ENCODE measurements around the gene MAD2L2. TPM values are rescaled to one million over a fixed set of nuclear protein-coding genes. Genes with fewer than 3 reads are reported as not detected.

Gene MAD2L2
- total and polyA plus RNA-seq, 5 experiments from 2014 or later = 19.7 to 66.1 (median 52.2) TPM

DNA sequence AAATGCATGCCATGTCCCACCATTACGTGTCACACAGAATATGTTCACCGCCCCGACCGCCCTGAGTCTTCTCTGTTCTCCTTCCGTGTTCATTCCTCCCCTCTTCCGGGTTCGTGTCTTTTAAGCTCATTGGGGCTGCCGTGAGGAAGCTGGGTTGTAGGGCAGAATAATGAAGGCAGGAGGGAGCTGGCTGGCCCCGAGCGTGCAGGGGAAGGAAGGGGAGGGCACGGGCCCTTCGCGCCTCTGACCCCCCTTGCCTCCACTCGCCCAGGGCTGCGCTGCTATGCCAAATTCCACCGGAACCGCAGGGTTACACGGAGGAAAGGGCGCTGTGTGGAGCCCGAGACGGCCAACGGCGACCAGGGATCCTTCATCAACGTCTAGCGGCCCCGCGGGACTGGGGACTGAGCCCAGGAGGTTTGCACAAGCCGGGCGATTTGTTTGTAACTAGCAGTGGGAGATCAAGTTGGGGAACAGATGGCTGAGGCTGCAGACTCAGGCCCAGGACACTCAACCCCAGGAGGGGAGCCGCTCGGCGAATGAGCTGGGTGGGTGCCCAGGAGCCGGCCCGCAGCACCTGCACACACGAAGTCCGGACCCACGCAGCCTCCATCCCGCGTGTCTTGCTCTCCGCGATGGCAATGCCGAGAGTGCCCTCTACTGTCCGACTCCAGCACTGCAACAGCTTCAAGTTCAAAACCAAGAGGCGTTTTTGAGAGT, 38.5 kb upstream of the MAD2L2 start:
- H3K36me3 Mint-ChIP-seq = no peaks in the 10 kb centered on the region
- no peaks in the 10 kb centered on the region for H3K27me3 Mint-ChIP-seq
- peak overlapping the region; percentile 70 to 93 (median 87) for H3K4me3 Mint-ChIP-seq
- peak overlapping the region; percentile 84 to 99 (median 92) for H3K27ac Mint-ChIP-seq
- DNase-seq (peak; percentile 71 to 93 (median 84)), ATAC-seq (peak; percentile 90 to 92)
- no peaks in the 10 kb centered on the region for H3K9me3 Mint-ChIP-seq
- peaks cover 11 to 21% (median 15%) of the 10 kb centered on the region in 4 donors for H3K4me1 Mint-ChIP-seq
- POLR2A ChIA-PET = interaction anchor here (0.5 to 3.0 kb wide), 23 partner anchors 9 to 707 kb away, joined by 3 to 70 read pairs (median 6); partner anchors contain the start of genes AGTRAP, CLCN6, FBXO2 and FBXO44

DNA sequence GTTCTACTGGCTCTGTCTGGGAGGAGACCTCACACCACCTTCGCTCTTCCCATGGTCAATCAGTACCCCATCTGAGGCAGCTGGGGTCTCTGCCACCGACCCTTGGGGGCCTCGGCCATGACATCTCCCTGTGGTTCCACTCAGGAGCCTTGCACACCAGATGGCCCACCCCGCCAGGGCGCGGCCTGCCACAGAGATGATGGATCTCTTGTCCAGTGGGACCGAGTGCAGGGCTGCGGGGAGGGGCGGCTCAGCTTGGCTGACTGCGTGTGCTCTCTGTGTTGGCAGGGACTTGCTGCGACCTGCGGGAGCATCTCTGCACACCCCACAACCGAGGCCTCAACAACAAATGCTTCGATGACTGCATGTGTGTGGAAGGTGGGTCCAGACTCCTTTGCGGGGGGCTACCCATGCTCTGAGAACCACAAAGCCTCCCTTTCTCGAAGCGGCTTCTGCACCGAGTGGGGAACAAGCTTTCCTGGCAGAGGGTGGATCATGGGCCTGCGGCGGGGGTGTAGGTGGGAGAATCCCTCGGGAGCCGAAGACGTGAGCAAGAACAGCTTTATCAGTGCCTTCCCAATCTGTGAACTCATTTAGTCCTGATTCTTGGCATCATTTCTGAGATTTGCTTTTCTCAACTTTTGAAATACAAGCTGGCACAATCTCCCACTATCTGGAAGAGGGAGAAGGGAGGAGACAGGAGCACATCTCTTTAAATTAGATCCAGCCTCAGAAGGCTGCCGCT, 34.1 kb upstream of the MAD2L2 start:
- H3K4me1 Mint-ChIP-seq = peaks cover 11 to 15% (median 13%) of the 10 kb centered on the region in 4 donors
- no peaks in the 10 kb centered on the region for H3K27me3 Mint-ChIP-seq
- POLR2A ChIA-PET = interaction anchor here (0.6 kb wide), 1 partner anchor 22 kb away, joined by 4 read pairs; no protein-coding TSS in a partner anchor
- H3K27ac Mint-ChIP-seq = no peak overlapping the region
- H3K4me3 Mint-ChIP-seq = no peak overlapping the region
- no peaks in the 10 kb centered on the region for H3K9me3 Mint-ChIP-seq
- ATAC-seq (no peak), DNase-seq (no peak)
- H3K36me3 Mint-ChIP-seq = no peaks in the 10 kb centered on the region

DNA sequence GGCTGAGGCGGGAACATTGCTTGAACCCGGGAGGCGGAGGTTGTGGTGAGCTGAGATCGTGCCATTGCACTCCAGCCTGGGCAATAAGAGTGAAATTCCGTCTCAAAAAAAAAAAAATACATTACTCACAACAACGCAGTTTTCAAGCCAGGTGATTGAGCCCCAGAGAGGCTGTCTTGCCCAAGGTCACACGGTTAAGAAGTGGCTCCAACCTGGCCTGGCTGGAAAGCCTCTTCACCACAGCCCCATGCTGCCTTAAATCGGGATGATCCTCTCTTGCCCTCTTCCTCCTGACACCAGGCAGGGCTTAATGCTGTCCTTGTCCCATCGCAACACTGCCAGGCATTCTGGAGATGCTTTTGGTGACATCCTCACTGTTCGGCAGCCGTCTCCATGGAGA, 32.1 kb upstream of the MAD2L2 start:
- no peak overlapping the region for H3K4me3 Mint-ChIP-seq
- no peak for ATAC-seq
- H3K36me3 Mint-ChIP-seq = no peaks in the 10 kb centered on the region

DNA sequence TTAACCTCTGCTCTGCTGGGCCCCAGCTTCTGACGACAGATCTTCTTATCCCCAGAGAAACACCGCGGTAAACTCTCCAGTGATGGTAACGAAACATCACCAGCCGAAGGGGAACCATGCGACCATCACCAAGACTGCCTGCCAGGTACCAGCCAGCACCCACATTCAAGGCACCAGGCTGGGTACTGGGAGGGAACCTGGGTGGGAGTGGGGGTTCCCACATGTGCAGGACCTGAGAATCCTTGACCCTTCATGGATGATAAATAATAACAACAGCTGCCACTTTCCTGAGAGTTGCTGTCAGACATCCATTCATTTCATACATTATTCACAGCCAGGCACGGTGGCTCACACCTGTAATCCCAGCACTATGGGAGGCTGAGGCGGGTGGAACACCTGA, 31.3 kb upstream of the MAD2L2 start:
- H3K4me1 Mint-ChIP-seq = peaks cover 0 to 2% (median 0%) of the 10 kb centered on the region in 4 donors
- H3K27ac Mint-ChIP-seq = no peak overlapping the region
- H3K27me3 Mint-ChIP-seq = peaks cover 0 to 11% (median 0%) of the 10 kb centered on the region in 5 donors
- no peaks in the 10 kb centered on the region for H3K9me3 Mint-ChIP-seq
- no peaks in the 10 kb centered on the region for H3K36me3 Mint-ChIP-seq
- POLR2A ChIA-PET = no interaction called here
- DNase-seq (no peak), ATAC-seq (no peak)
- no peak overlapping the region for H3K4me3 Mint-ChIP-seq

More for the DNA sequence above, 32.1 kb upstream of the MAD2L2 start:
- peaks cover 0 to 11% (median 0%) of the 10 kb centered on the region in 5 donors for H3K27me3 Mint-ChIP-seq
- H3K27ac Mint-ChIP-seq = no peak overlapping the region
- no peak for DNase-seq
- POLR2A ChIA-PET = no interaction called here
- no peaks in the 10 kb centered on the region for H3K4me1 Mint-ChIP-seq
- no peaks in the 10 kb centered on the region for H3K9me3 Mint-ChIP-seq

DNA sequence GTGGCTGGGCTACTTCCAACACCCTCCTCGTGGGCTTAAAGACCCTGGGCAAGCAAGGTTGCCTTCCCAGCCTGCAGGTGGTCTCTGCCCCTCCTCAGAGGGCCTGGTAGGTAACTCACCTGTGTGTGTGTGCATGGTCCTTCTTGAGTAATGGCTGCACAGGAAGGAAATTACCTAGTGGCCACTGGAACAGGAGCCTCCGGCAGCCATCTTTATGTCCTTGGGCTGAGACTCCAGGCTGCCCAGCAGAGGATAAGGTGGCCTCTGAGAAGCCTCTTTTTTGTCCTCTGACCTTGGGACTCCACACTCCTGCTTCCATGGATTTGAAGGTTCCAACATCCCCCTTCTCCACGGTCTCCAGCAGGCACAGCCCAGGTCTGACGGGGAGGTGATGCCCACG, 30.5 kb upstream of the MAD2L2 start:
- ATAC-seq (no peak), DNase-seq (no peak)
- no peak overlapping the region for H3K4me3 Mint-ChIP-seq
- no peak overlapping the region for H3K27ac Mint-ChIP-seq
- peaks cover 0 to 2% (median 0%) of the 10 kb centered on the region in 4 donors for H3K4me1 Mint-ChIP-seq
- H3K9me3 Mint-ChIP-seq = no peaks in the 10 kb centered on the region
- no peaks in the 10 kb centered on the region for H3K36me3 Mint-ChIP-seq
- H3K27me3 Mint-ChIP-seq = peaks cover 0 to 11% (median 0%) of the 10 kb centered on the region in 5 donors
- POLR2A ChIA-PET = no interaction called here

DNA sequence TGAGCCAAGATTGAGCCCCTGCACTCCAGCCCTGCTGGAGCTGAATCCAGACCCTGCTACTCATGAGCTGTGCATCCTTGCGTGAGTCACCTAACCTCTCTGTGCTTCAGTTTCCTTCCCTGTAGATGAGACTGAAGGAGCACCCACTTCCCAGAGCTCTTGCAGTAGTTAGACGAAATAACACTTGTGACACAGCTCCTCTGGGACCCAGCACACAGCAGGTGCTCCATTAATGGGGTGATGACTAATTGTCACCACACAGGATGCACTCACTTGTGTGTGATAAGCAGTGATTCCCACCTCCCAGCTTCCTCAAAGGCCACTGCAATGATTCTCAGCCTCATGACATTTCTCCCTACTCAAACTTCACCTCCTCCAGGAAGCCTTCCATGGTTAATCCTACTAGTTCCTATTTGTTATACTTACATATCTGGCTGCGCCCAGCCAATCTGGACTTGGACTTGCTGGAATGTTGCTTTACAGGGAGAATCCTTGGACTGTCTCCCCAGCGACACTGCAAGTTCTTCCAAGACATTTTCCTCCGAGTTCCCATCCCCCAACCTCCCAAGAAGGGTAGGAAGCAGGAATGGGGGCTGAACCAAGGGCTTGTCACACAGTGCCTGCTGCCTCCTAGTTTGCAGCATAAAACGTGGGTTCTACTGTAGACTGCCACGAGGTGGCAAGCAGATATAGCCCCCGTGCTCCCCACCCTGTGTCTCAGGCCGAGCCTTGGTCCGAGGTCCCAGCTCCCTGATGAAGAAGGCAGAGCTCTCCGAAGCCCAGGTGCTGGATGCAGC, 27.8 kb upstream of the MAD2L2 start:
- no peak overlapping the region for H3K4me3 Mint-ChIP-seq
- ATAC-seq (no peak), DNase-seq (no peak)
- POLR2A ChIA-PET = interaction anchor here (1.0 to 1.4 kb wide), 2 partner anchors 9 to 45 kb away, joined by 3 to 4 read pairs; partner anchors contain the start of gene FBXO6
- no peak overlapping the region for H3K27ac Mint-ChIP-seq
- H3K36me3 Mint-ChIP-seq = no peaks in the 10 kb centered on the region
- H3K9me3 Mint-ChIP-seq = no peaks in the 10 kb centered on the region
- H3K27me3 Mint-ChIP-seq = peaks cover 0 to 11% (median 6%) of the 10 kb centered on the region in 5 donors
- peaks cover 0 to 4% (median 0%) of the 10 kb centered on the region in 4 donors for H3K4me1 Mint-ChIP-seq

DNA sequence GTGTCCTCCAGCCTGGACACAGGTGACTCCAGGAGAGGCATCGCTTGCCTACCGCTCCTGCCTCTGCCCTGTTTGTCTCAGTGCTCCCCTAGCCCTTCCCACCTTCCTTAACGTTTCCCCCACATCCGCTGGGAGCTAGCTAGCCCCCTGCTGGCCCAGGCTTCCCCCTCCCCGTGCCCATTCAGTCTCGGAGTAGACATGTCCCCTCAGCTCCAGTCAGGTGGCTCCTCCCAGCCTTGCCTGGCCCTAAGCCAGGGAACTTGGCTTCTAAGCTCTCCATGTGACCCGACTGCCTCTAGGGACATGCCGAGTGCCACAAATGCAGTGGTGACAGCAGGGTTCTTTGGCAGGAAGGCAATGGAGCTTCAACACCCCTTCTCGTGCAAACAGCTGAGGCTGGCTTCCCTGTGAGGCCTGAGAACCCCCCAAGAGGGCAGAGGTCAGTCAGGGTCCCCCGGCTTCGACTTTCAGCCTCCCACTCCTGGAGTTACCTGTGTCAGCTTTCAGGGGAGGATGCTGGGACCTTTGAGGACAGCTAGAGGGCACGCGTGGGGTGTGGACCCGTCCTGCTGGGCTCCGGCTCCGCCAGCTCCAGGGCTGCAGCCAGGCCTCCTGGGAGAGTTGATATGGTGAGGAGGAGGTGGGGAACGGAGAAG, 26.8 kb upstream of the MAD2L2 start:
- Mint-ChIP-seq H3K36me3 (no peaks in the 10 kb centered on the region), H3K4me1 (peaks cover 0 to 7% (median 0%) of the 10 kb centered on the region in 4 donors), H3K4me3 (no peak overlapping the region), H3K9me3 (no peaks in the 10 kb centered on the region), H3K27ac (no peak overlapping the region), H3K27me3 (peaks cover 0 to 11% (median 7%) of the 10 kb centered on the region in 5 donors)
- POLR2A ChIA-PET = interaction anchor here (1.4 kb wide), 1 partner anchor 44 kb away, joined by 3 read pairs; the partner anchor contains the start of gene FBXO6
- ATAC-seq = no peak
- no peak for DNase-seq

DNA sequence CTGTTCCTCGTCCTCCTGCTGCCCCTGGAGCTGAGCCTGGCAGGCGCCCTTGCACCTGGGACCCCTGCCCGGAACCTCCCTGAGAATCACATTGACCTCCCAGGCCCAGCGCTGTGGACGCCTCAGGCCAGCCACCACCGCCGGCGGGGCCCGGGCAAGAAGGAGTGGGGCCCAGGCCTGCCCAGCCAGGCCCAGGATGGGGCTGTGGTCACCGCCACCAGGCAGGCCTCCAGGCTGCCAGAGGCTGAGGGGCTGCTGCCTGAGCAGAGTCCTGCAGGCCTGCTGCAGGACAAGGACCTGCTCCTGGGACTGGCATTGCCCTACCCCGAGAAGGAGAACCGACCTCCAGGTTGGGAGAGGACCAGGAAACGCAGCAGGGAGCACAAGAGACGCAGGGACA, 25.3 kb upstream of the MAD2L2 start:
- ATAC-seq (no peak), DNase-seq (no peak)
- H3K27ac Mint-ChIP-seq = no peak overlapping the region
- peaks cover 0 to 7% (median 0%) of the 10 kb centered on the region in 4 donors for H3K4me1 Mint-ChIP-seq
- H3K27me3 Mint-ChIP-seq = peaks cover 0 to 13% (median 7%) of the 10 kb centered on the region in 5 donors
- H3K4me3 Mint-ChIP-seq = no peak overlapping the region
- no peaks in the 10 kb centered on the region for H3K9me3 Mint-ChIP-seq
- no peaks in the 10 kb centered on the region for H3K36me3 Mint-ChIP-seq
- POLR2A ChIA-PET = no interaction called here

DNA sequence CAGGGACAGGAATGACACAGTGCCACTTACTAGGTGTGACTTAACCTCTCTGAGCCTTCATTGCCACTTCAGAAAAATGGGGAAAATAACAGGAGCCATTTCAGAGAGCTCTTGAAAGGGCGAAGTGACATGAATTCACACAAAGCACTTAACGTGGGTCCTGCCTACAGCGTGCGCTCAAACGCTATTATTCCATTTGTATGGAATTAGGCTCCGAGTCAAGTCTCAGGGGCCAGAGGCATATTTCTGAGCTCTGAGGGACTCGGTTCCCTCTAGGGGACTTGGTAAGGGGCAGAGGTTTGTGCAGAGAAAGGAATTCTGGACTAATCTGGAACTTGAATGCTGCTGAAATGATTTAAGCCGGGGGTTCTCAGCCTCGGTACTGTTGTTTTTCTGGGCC, 24.6 kb upstream of the MAD2L2 start:
- POLR2A ChIA-PET = interaction anchor here (1.5 kb wide), 1 partner anchor 15 kb away, joined by 3 read pairs; no protein-coding TSS in a partner anchor
- Mint-ChIP-seq H3K36me3 (no peaks in the 10 kb centered on the region), H3K9me3 (no peaks in the 10 kb centered on the region), H3K27ac (no peak overlapping the region), H3K4me3 (no peak overlapping the region), H3K27me3 (peaks cover 0 to 13% (median 7%) of the 10 kb centered on the region in 5 donors), H3K4me1 (peaks cover 0 to 7% (median 0%) of the 10 kb centered on the region in 4 donors)
- ATAC-seq (no peak), DNase-seq (no peak)

DNA sequence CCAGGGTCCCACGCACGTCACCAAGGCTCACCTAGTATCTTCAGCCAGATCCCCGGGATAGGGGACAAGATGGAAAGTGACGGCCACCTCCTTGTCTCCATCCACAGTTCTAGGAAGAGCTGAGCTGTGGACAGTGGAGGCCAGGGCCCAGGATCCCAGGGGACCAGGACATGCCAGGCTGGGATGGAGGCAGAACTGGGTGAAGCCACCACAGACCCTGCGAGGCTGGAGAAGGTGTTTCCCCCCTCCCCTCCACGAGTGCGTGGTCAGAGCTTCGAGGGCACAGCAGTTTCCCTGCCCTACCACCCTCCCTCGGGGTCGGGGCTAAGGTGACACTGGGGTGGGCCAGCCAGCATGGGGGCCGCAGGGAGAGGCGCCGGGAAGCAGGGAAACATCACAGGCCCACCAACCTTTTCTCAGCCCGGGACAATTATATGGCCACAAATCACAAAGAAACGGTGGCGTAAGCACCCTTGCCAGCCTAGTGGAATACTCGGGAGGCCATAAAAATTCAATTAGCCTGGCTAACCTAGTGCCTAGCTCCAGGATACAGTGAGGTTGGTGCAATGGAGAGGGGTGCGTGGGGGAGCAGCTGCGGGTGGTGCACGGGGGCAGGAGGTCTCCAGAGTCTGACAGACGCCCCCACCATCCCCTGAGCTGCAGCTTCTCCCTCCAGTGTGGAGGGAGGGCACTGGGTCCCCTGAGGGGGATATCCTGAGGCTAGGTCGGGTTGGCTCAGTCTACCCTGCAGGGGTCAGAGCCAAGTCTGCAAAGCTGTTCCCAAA, 23.9 kb upstream of the MAD2L2 start:
- no peaks in the 10 kb centered on the region for H3K9me3 Mint-ChIP-seq
- POLR2A ChIA-PET = interaction anchor here (1.5 kb wide), 1 partner anchor 15 kb away, joined by 3 read pairs; no protein-coding TSS in a partner anchor
- no peak for ATAC-seq
- H3K27me3 Mint-ChIP-seq = peaks cover 0 to 13% (median 7%) of the 10 kb centered on the region in 5 donors
- no peak for DNase-seq
- no peaks in the 10 kb centered on the region for H3K36me3 Mint-ChIP-seq
- H3K4me3 Mint-ChIP-seq = no peak overlapping the region
- peak overlapping the region in 1 of 10 donors; percentile 24 for H3K27ac Mint-ChIP-seq
- H3K4me1 Mint-ChIP-seq = peaks cover 0 to 7% (median 0%) of the 10 kb centered on the region in 4 donors

DNA sequence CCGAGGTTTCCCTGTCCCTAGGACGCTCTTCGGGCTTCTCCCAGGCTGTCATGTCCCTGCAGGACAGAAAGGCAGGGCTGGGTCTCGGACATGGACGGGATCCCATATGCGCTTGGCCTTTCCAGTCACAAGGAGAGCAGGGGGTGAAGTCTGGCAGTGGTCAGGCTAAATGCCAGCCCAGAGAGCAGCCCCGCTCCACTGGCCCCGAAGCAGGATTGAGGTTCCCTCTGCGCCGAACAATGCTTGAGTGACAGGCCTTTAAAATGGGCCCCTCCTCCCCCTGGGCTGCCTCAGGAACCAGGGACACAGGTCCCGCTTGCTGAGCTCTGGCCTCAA, 23.2 kb upstream of the MAD2L2 start:
- POLR2A ChIA-PET = interaction anchor here (1.1 kb wide), 1 partner anchor 15 kb away, joined by 3 read pairs; no protein-coding TSS in a partner anchor
- Mint-ChIP-seq H3K27me3 (peaks cover 0 to 14% (median 7%) of the 10 kb centered on the region in 5 donors), H3K4me3 (no peak overlapping the region), H3K36me3 (no peaks in the 10 kb centered on the region), H3K4me1 (peaks cover 0 to 7% (median 0%) of the 10 kb centered on the region in 4 donors), H3K9me3 (no peaks in the 10 kb centered on the region), H3K27ac (no peak overlapping the region)
- no peak for ATAC-seq
- DNase-seq = no peak

Data from naive thymus-derived CD8-positive, alpha-beta T cell (primary cell).